Breast epithelium (tissue), 4 donors: Measurements from ENCODE around the gene ABLIM2. TPM values are rescaled to one million over a fixed set of nuclear protein-coding genes. Genes with fewer than 3 reads are reported as not detected.

ENCODE experiments used
- DNase-seq, 2 donors: peaks; one replicate each; pipeline ENCODE4 v3.0.0-alpha.2; 2019; ENCODE audit warnings: low spot score in 2 of 2
- H3K27ac ChIP-seq, 2 donors: fragments of 200-600 bp; sonication (generic) in 1 of 2; one replicate each; pipeline ENCODE4 v1.5.1; 2016 to 2019; ENCODE audit warnings: mild to moderate bottlenecking in 1 of 2
- H3K27me3 ChIP-seq, 2 donors: fragments of 200-600 bp; sonication (generic) in 1 of 2; one replicate each; pipeline versions ENCODE4 v1.5.1 to v1.6.0; 2017 to 2019; ENCODE audit warnings: control low read depth in 1 of 2, mild to moderate bottlenecking in 1 of 2
- H3K36me3 ChIP-seq: fragments of 200-600 bp; one replicate; pipeline ENCODE4 v1.5.1; 2019
- H3K4me1 ChIP-seq, 2 donors: fragments of 200-600 bp; sonication (generic); one replicate each; pipeline ENCODE4 v1.5.1; 2016 to 2019; ENCODE audit warnings: control low read depth in 1 of 2
- H3K4me3 ChIP-seq, 3 donors: fragments of 200-600 bp; sonication (generic); 1 replicate in 2 of 3; 2 replicates in 1 of 3; pipeline ENCODE4 v1.5.1; 2016 to 2019; ENCODE audit warnings: mild to moderate bottlenecking in 3 of 3, moderate library complexity in 2 of 3
- H3K9me3 ChIP-seq, 2 donors: fragments of 200-600 bp; sonication (generic) in 1 of 2; one replicate each; pipeline ENCODE4 v1.5.1; 2016 to 2019; ENCODE audit warnings: control low read depth in 1 of 2
- POLR2A ChIP-seq: fragments of 450-650 bp; IDR thresholded peaks from one replicate; pipeline ENCODE4 v1.6.1; 2016; ENCODE audit warnings: antibody characterized with exemption, mild to moderate bottlenecking, moderate library complexity
- POLR2AphosphoS5 ChIP-seq, 3 donors: sonication (generic); formaldehyde crosslinking; IDR thresholded peaks; one replicate each; pipeline ENCODE4 v1.6.1; 2017; ENCODE audit warnings: antibody characterized with exemption in 3 of 3
- intact Hi-C: fragments of 100-400 bp; cut with DNase I; formaldehyde crosslinking; loops from one replicate; pipeline ENCODE4 v1.15.1; 2023; ENCODE audit warnings: low total_unique reads
- total RNA-seq, 3 donors: library from RNA; depleted of rRNA; stranded (reverse); fragments of >200 nt; gene quantifications; one replicate each; pipeline ENCODE4 v1.1.0, GENCODE V29; 2016
- TF ChIP-seq, protein P1 (sequence below), 3 donors: fragments of 450-650 bp; IDR thresholded peaks; one replicate each; pipeline ENCODE4 v1.5.1; 2016 to 2017; ENCODE audit warnings: antibody characterized with exemption in 3 of 3, mild to moderate bottlenecking in 3 of 3, moderate library complexity in 3 of 3

The ABLIM2 gene
- total RNA-seq, 3 donors from 2014 or later, result 4.8 to 11.5 (median 8.2) TPM

DNA sequence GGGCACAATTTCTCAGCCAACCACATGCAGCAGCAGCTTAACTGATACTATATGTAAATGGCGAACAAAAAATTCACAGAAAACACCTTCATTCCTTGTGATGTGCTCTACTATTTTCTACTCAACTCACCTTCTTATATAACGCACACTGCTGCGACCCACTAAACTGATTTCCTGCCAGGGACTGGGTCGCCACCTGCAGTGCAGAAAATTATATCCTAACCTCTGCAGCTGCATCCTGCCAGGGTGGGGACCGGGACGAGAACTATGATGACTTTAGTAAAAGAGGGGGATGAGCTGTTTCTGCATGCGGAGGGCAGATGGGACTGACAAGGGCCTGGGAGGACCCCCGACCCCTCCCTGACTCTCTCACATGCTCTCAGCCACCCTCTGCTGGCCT, 27.4 kb downstream of the ABLIM2 start:
- no peak for TF ChIP-seq POLR2A
- TF ChIP-seq, protein P1, sequence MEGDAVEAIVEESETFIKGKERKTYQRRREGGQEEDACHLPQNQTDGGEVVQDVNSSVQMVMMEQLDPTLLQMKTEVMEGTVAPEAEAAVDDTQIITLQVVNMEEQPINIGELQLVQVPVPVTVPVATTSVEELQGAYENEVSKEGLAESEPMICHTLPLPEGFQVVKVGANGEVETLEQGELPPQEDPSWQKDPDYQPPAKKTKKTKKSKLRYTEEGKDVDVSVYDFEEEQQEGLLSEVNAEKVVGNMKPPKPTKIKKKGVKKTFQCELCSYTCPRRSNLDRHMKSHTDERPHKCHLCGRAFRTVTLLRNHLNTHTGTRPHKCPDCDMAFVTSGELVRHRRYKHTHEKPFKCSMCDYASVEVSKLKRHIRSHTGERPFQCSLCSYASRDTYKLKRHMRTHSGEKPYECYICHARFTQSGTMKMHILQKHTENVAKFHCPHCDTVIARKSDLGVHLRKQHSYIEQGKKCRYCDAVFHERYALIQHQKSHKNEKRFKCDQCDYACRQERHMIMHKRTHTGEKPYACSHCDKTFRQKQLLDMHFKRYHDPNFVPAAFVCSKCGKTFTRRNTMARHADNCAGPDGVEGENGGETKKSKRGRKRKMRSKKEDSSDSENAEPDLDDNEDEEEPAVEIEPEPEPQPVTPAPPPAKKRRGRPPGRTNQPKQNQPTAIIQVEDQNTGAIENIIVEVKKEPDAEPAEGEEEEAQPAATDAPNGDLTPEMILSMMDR (IDR thresholded peaks at IDR 0.05), result no peak
- no peak for TF ChIP-seq POLR2AphosphoS5 (IDR thresholded peaks at IDR 0.05)
- H3K4me3 ChIP-seq, result no peak overlapping the region
- intact Hi-C loops, result no loop called here

DNA sequence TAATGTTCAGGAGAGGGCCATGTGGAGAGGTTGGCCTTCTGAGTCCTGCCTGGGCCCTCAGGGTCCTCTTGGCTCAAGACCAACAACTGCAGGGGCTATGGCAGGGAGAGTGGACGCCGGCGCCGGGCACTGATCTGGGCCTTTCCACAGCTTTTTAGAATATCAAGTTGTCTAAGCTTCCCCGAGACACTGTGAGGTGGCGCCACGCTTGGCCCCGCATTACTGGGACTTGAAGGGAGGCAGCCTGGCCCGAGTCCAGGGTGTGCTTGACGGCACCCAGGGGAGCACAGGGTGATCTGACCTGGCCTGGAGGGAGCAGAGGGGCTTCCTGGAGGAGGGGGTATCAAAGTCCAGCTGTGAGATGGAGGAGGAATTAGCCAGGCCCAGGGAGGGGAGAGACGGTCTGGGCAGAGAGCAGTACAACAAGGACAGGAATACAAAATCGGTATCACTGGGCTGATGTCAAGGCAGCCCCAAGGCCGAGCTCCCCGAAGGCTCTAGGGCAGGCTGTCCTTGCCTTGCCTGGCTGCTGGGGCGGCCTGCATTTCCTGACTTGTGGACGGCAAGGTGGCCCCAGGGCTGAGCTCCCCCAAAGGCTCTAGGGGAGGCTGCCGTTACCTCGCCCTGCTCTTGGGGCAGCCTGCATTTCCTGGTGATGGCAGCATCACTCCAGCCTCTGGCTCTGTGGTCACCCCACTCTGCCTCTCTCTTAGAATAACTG, 28.1 kb downstream of the ABLIM2 start:
- no peaks in the 10 kb centered on the region for H3K4me1 ChIP-seq
- no peak overlapping the region for H3K4me3 ChIP-seq
- no peak overlapping the region for H3K27ac ChIP-seq
- TF ChIP-seq POLR2AphosphoS5 (IDR thresholded peaks at IDR 0.05) (no peak), POLR2A (no peak)
- TF ChIP-seq, protein P1 (IDR thresholded peaks at IDR 0.05), result no peak
- intact Hi-C loops, result no loop called here
- no peaks in the 10 kb centered on the region for H3K9me3 ChIP-seq
- no peak for DNase-seq
- H3K27me3 ChIP-seq, result no peaks in the 10 kb centered on the region
- H3K36me3 ChIP-seq, result no peaks in the 10 kb centered on the region

More for the DNA sequence above, 27.4 kb downstream of the ABLIM2 start:
- DNase-seq, result no peak
- no peaks in the 10 kb centered on the region for H3K4me1 ChIP-seq
- H3K36me3 ChIP-seq, result no peaks in the 10 kb centered on the region
- no peak overlapping the region for H3K27ac ChIP-seq
- no peaks in the 10 kb centered on the region for H3K9me3 ChIP-seq
- no peaks in the 10 kb centered on the region for H3K27me3 ChIP-seq

DNA sequence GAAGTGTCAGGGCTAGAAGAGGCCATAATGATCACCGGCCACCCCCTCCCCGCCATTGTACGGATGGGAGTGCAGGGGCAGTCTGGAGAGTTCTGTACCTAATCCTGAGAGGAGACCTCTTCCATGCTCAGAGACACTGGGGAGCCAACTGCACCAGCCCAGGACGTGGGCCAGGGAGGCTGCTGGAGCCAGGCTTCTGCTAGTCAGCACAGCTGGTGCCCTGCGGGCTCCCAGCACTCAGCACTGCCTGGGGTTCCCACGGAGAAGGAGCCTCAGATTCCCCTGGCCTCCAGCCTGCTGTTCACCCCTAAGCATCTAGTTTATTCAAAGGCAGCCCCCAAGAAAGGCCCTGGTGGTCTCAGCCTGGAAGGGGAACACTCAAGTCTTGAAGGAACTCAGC, 28.8 kb downstream of the ABLIM2 start:
- no peak overlapping the region for H3K4me3 ChIP-seq
- no peak overlapping the region for H3K27ac ChIP-seq
- no peaks in the 10 kb centered on the region for H3K27me3 ChIP-seq
- intact Hi-C loops, result no loop called here
- H3K36me3 ChIP-seq, result no peaks in the 10 kb centered on the region
- TF ChIP-seq POLR2AphosphoS5 (IDR thresholded peaks at IDR 0.05) (no peak), POLR2A (no peak)
- TF ChIP-seq, protein P1 (IDR thresholded peaks at IDR 0.05), result no peak
- DNase-seq, result no peak
- H3K9me3 ChIP-seq, result no peaks in the 10 kb centered on the region
- H3K4me1 ChIP-seq, result no peaks in the 10 kb centered on the region

DNA sequence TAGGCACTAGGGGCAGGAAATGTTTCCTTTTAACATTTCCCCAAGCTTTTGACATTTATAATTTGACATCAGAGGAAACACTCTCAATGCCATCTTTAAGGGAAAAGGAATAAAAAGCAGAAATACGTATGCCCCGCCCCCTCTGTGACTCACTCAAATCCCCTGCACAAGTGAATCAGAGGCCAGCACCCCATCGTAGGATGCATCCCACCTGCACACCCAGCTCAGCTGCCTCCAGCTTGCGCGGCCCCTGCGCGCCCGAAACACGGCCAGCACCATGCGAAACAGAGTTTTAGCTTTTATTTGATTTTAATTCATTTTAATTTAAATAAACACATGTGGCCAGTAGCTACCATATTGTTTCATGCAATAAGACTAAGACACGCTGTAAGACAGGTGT, 29.5 kb downstream of the ABLIM2 start:
- no peak for TF ChIP-seq POLR2A
- TF ChIP-seq, protein P1 (IDR thresholded peaks at IDR 0.05), result no peak
- TF ChIP-seq POLR2AphosphoS5 (IDR thresholded peaks at IDR 0.05), result no peak
- Histone ChIP-seq H3K27me3 (no peaks in the 10 kb centered on the region), H3K4me1 (no peaks in the 10 kb centered on the region), H3K9me3 (no peaks in the 10 kb centered on the region), H3K36me3 (no peaks in the 10 kb centered on the region), H3K27ac (no peak overlapping the region), H3K4me3 (no peak overlapping the region)
- intact Hi-C loops, result no loop called here
- no peak for DNase-seq

DNA sequence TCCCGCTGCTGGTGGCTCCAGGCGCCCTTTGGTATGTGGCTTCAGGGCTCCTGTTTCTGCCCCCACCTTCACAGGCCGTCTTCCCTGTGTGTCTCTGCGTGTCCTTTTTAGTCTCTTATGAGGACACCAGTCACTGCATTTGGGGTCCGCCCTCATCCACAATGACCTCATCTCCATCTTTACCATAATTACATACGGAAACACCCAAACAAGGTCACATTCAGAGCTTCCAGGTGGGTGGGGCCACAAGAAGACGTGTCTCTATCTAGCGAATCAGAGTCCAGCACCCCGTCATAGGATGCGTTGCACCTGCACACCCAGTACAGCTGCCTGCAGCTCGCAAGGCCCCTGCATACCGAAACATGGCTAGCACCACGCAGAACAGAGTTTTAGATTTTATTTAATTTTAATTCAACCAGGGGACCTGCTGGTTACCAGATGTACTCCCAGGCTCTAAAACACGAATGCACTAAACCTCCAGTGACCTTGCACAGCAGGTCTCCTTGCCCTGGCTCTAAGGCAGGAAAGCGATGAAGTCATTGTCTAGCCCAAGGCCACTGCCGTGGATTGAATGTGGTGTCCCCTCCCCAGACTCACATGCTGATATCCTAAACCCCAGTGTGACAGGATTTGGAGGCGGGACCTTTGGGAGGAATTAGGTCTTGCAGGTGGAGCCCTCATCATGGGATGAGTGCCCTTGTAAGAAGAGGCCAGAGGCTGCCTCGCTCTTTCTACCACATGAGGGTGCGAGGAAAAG, 30.3 kb downstream of the ABLIM2 start:
- no peaks in the 10 kb centered on the region for H3K36me3 ChIP-seq
- H3K27ac ChIP-seq, result no peak overlapping the region
- intact Hi-C loops, result no loop called here
- H3K4me1 ChIP-seq, result no peaks in the 10 kb centered on the region
- TF ChIP-seq, protein P1 (IDR thresholded peaks at IDR 0.05), result no peak
- TF ChIP-seq POLR2A, result no peak
- TF ChIP-seq POLR2AphosphoS5 (IDR thresholded peaks at IDR 0.05), result no peak
- H3K9me3 ChIP-seq, result no peaks in the 10 kb centered on the region
- H3K27me3 ChIP-seq, result no peaks in the 10 kb centered on the region
- no peak overlapping the region for H3K4me3 ChIP-seq
- DNase-seq, result no peak
